Fibroblast of skin of abdomen (primary cell): ENCODE measurements around the gene NPAS2. TPM values are rescaled to one million over a fixed set of nuclear protein-coding genes. Genes with fewer than 3 reads are reported as not detected.
A peak's percentile ranks its signal among the peaks of the same experiment; 100 is the strongest.

ENCODE experiments used
- DNase-seq: peaks from one replicate; pipeline ENCODE4 v3.0.0-alpha.2; 2013
- polyA plus RNA-seq, 2 experiments: library from polyadenylated mRNA; unstranded; fragments of 120-200 nt; gene quantifications; one replicate each; pipeline ENCODE4 v1.2.1, GENCODE V29; 2013; ENCODE audit not compliant: insufficient read length in 2 of 2

NPAS2 gene, protein sequence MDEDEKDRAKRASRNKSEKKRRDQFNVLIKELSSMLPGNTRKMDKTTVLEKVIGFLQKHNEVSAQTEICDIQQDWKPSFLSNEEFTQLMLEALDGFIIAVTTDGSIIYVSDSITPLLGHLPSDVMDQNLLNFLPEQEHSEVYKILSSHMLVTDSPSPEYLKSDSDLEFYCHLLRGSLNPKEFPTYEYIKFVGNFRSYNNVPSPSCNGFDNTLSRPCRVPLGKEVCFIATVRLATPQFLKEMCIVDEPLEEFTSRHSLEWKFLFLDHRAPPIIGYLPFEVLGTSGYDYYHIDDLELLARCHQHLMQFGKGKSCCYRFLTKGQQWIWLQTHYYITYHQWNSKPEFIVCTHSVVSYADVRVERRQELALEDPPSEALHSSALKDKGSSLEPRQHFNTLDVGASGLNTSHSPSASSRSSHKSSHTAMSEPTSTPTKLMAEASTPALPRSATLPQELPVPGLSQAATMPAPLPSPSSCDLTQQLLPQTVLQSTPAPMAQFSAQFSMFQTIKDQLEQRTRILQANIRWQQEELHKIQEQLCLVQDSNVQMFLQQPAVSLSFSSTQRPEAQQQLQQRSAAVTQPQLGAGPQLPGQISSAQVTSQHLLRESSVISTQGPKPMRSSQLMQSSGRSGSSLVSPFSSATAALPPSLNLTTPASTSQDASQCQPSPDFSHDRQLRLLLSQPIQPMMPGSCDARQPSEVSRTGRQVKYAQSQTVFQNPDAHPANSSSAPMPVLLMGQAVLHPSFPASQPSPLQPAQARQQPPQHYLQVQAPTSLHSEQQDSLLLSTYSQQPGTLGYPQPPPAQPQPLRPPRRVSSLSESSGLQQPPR
- 60.7 TPM for polyA plus RNA-seq (2013, experiment 1 of 2; ENCODE audit: insufficient read length)
- 57.8 TPM for polyA plus RNA-seq (2013, experiment 2 of 2; ENCODE audit: insufficient read length)

DNA sequence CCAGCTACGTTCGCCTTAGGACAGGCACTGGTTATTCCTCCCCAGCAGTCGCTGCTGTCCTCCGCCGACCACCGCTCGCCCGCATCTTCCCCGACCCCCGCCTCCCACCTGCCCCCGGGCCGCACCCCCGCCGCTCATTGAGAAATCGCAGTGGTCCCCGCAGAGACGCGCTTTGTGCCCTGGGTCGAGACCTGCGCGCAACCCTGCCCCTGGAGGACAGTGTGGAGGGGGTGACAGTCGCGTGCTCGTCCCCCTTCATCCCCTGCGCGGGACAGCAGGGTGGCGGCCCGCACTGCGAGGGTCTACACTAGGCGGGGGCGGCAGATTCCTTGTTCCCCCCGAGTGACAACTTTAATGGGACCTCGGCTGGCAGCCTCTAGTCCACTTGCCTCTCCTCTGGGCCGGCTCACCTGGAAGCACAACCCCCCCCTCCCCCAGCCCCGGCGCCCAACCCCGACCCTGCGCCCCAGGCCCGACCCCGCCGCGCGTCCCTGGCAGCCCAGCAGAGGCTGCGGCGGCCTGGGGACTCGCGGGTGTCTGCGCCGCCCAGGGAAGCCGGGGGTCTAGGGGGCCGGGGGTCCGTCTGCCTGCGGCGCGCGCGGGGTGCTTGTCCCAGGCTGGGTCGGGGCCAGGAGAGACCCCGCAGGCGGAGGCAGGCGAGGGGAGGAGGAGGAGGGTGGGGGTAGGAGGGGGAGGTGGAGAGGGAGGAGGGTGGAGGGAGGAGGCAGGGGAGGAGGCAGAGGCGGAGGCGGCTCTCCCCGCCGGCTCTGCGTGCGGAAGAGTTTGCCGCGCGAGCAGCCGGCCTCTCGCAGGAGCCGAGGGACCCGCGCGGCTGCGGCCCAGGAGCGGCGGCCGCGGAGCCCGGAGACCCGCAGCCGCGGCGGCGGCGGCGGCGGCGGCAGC lies at the start of gene NPAS2:
Gene NPAS2 (plus strand): TSS at position 770 of the 903 bp plus-strand sequence. CDS start 84,616 bp downstream, outside the sequence.
- peak; percentile 63 for DNase-seq

DNA sequence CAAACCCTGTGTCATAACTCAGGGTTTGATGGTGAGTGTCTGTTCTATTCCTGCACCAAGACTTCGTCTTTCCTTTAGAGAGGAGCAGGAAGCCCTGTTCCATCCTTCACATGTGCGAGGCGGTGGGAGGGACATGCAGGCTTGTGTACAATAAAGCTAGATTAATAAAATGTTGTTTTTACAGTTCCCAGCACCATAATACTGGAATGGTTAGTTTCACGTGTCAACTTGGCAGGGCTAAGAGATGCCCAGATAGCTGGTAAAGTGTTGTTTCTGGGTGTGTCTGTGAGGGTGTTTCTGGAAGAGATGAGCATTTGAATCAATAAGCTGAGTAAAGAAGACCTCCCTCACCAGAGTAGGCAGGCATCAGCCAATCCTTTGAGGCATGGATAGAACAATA lies 48.8 kb upstream of the NPAS2 start:
- no peak for DNase-seq

DNA sequence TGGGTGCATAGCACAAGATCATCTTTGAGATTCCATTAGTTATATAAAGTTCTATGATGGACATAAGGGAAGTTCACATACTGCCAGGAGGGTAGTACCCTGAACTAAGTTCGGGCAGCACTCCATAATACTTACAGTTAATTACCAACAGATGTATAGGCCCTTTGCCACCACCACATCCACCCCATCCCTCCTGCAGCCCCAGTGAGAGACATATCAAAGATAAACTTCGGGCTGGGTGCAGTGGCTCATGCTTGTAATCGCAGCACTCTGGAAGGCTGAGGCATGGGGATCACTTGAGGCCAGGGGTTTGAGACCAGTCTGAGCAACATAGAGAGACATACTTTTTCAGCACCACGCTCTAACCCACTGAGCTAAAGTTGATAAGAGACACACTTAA lies 46.4 kb upstream of the NPAS2 start:
- peak; percentile 59 for DNase-seq

DNA sequence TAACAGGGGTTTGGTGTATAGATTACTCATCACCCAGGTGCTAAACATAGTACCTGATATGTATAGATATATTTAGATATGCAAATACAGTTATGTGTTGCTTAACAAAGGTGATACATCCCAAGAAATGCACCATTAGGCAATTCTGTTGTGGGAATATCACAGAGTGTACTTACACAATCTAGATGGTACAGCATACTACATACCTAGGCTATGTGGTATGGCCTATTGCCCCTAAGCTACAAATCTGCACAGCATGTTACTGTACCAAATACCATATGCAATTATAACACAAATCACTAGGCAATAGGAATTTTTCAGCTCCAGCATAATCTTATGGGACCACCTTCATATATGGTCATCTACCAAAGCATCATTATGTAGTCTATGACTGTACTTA lies 43.5 kb upstream of the NPAS2 start:
- no peak for DNase-seq

DNA sequence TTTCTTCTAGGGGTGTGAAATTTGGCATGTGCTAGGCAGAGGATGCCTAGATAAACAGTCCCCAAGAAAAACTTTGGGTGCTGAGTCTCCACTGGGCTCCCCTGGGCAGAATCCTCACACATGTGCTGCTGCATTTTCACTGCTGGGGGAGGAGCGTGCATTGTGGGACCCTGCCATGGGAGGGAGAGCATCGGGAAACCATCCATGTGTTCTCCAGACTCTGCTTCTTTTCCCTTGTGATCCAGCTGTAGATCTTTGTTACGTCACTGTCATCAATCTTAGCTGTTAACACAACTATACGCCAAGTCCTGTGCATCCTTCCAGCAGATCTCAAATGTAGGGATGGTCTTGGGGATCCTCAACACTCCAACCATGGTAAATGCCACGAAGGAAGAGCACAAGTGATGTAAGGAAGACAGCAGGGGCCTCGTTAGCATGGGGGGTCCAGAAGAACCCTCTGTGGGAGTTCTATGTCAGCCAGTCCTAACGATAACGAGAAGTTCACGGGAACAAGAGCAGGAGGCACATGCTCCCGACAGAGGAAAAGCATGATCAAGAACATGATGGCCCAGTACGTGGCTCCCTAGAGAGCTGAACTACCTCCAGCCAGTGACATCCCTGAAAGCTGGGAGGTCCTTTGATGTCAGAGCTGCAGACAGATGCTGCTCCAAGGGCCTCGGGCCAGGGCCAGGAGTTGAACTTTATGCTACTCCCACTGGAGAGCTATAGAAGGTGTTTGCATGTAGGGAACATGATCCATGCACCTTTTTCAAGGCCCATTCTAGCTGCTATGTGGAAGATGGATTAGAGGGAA lies 41.1 kb upstream of the NPAS2 start:
- peak; percentile 61 for DNase-seq

DNA sequence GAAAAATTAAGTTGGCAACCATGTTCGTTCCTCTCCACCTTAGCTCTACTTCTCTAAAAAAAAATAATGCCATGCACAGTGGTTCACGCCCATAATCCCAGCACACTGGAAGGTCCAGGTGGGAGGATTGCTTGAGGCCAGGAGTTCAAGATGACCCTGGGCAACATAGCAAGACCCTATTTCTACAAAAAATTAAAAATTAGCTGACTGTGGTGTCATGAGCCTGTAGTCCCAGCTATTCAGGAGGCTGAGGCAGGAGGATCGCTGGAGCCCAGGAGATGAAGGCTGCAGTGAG lies 40.1 kb upstream of the NPAS2 start:
- DNase-seq = no peak

DNA sequence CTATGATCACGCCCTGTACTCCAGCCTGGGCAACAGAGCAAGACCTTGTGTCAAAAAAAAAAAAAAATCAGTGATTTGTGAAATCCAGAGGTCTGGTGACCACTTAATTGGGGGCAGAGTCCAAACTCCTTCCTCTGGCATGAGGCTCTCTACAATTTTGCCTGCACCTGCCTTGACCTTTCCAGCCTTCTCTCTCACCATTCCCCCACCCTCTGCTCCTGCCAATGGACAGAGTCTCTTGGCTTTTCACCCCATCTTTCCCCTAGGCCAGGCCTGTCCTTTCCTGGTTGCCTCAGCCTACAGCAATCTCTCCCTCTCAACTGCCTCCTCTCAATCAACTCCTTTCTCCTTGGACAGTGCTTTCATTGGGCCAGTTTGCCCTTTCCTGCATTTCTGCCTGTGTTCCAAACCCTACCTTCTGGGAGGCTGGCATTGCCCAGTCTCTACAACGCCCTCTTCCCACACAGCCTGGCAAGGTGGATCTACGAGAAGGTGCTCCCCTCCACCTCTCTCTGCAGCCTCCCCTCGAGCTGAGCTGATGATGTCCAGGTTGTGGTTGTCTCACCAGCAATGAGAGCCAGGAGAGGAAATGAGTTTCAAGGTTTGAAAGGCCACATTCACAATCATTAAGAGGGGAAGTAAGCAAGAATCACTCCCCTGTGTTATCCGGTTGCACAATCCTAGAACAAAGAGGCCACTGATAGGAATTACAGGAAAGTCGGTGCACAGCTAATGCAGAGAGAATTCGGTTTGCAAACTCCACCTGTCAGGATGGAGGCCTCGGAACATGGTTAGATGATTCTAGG lies 39.5 kb upstream of the NPAS2 start:
- DNase-seq = no peak

DNA sequence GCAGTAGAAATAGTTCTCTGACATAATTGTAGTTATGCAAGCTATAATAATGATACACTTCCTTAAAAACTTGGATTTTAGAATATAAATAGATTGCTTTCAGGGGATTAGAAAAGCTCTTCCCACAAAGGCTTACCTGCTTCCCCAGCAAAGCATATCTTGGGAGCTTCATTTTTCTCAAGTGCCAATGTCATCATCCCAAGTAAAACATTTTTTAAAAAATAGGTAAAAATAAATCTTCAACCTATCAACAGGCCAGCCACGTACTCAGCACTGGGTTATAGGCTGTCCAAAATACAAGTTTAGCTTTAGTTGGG lies 39.0 kb upstream of the NPAS2 start:
- no peak for DNase-seq

DNA sequence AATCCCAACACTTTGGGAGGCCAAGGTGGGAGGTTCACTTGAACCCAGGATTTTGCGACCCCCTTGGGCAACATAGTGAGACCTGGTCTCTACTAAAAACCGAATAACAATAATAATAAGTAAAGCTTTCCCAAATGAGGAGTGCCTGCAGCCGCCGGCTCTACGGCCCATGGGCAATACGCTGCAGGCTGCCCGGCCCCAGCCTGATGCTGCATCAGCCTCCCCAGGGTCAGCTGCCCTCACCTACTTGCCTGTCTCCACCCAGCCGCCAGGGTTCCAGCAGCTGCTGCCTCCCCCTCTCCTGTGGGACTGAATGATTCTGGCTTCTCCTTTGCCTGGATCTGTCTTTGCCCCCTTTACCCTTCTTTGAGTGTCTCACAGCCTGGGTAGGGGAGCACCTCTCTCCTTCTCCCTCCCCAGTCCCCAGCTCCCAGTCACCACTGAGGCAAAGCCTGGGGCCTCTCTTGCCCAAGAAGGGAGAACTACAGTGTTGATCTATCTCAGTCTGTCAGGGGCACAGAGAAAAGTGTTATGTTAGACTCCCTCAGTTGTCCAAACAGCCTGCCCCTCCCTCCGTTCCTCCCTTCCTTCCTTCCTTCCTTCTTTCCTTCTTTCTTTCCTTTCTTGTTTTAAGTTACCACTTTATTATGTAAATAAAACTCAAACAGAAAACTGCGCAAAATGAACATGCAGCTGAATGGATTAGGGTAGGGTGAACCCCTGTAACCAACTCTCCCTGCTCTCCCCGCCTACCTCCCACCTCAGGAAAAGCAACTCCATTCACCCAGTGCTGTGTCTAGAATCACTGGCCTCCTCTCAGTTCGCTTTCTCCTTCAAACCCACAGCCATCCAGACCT lies 38.2 kb upstream of the NPAS2 start:
- DNase-seq = no peak

DNA sequence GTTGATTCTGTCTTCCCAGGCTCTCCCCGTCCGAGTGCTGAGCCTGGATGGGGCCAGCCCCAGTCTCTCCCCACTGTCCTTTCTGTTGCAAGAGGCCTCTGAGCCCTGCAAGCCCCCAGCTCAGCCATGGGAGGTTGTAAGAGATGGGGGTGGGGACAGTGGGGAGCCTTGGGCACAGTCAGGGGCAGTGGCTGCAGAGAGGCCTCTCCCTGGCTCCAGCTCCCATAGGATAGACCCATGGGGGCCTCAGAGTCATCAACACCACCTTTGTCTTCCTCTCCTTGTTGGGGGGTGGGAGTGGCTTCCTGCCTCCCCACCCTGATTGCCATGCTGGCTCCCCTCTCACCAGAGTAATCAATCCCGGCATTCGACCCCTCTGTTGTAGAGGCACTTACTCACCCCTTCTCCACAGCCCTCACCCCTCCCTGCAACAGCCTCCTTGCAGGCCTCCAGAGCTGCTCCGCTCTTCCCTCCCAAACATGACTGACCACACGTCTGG lies 37.5 kb upstream of the NPAS2 start:
- no peak for DNase-seq

DNA sequence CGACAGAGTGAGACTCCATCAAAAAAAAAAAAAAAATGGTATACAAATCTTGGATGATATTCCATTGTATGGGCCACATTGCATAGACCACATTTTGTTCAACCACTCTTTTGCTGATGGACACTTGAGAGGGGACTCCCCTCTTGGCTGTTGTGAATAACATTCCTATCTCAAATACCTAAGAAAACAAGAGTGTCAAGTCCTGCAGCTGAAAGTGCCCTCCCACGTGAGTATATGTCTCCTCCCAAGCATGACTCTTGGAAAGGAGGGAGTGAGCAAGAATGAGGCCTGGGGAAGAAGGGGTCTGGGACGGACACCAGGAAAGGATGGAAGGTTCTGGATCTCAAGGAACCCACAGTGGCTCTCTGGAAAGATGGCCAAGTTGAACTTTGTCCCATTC lies 36.0 kb upstream of the NPAS2 start:
- no peak for DNase-seq

DNA sequence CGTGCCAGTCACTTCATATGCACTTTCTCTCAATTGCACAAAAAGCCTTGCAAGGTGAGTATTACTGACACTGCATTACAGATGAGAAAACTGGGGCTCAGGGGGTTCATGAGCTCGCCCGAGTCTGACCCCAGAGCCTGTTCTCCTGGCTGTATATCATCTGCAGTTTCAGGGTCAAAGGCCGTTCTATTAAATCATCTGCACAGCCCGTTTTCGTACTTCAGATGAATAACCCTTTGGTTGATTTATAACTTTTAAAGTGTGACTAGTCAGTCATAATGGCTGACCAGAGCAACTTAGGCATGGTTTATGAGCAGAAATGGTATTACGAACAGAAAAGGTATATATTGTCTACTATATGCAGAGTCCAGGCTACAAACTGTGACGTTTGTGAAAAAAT lies 35.3 kb upstream of the NPAS2 start:
- no peak for DNase-seq

DNA sequence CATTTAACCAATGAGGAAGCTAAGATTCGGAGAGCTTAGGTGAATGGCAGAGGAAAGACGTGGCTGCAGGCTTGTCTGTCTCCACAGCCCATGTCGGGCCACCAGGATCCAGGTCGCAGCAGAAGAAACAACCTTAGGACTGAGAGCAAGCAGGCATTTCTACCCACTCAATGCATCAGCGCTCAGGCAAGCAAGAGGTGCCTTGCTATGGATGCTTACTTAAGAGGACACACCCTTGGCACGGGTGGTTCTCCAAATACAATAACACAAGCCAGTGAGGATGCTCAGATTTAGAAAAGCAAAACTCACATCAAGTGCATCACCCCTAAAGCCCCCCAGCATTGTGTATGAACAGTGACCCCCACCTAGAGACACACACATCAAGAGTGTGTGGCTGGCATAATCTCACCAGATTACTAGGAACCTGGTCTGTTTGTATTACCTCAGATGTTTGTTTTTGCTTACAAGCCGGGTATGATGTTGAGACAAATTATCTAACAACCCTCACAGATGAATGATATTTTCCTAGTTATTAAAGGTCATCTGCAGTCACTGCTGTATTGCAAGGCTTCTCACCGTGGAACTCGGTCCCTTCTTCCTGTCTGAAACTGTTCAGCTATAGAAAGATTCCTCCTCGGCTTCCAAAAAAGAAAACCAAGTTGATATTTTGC lies 34.2 kb upstream of the NPAS2 start:
- no peak for DNase-seq

DNA sequence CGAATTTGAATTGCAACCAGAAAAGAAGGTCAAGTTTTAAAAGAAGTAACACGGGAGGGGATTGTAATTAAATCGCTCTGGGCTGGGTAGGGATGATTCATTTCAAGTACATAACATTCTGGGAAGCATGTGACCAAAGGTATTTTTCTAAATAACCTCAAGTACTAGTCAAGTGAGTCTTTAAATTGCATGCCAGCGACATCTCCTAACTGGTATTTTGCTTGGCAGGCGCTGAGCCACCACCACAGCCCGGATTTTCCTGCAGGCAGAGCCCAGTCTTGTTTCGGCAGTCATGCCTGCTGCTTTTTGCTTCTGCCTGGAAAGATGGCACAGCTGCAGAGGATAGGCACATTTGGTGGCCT lies 33.7 kb upstream of the NPAS2 start:
- peak; percentile 84 for DNase-seq

DNA sequence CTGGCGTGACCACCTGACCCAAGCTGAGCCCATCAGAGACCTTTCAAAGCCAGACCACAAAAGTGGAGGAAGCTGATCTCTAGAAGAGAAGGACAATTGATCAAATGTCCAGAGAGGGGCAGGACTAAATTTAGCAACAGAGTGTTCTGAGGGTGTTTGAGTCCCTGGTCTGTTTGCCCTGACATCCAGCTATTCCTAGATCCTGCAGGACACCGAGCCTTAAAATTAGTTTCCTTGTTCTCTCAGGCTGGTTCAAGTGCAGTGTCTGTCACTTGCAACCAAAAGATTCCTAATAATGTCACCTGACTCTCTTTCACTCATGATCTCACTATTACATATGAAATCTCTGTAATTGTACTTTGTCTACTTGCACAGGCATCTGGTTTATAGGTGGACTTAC lies 33.0 kb upstream of the NPAS2 start:
- no peak for DNase-seq

DNA sequence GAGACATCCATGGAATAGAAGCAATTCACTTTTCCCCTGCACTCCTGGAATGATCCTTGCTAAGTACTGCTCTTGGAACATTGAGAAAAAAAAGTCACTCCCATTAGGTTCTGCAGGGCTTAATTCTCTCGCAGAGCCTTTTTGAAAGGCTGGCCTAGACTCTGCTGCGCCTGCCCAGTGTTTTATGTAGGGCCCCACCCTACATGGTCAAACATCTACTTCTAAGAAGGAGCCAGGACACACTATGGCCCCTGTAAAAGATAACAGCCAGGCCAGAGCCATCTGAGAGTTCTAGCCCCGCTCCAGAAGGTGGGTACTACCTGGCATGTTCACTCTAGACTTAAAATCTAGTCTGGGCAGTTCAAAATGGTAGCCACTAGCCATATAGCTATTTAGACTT lies 30.6 kb upstream of the NPAS2 start:
- no peak for DNase-seq

DNA sequence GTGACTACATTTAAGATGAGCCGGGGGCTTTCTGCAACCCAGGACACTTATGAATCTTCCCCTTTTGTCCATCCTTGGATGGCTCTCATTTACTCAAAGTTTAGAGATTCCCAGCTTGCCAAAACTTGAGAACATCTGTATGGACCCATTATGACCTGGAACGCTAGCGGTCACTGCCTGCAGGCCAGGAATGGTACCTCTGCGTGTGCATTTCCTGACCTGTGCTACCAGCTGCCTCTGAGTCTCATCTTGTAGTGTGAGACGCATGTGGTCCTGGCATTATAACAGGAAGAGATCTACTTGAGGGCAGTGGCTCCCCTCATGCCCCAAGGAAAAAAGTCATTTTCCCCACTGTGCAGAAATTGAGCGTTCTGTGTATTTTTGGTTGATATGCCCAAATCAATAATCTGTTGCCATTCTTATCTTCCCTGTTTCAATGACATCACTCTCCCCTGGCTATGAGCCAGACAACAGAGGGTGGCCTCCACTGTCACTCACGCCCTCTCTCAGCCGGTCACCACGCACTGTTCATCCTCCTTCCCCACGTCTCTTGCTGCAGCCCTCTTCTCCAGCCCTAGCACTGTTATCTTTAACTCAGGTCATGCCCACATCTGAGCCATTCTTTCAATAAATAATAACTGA lies 28.5 kb upstream of the NPAS2 start:
- no peak for DNase-seq

DNA sequence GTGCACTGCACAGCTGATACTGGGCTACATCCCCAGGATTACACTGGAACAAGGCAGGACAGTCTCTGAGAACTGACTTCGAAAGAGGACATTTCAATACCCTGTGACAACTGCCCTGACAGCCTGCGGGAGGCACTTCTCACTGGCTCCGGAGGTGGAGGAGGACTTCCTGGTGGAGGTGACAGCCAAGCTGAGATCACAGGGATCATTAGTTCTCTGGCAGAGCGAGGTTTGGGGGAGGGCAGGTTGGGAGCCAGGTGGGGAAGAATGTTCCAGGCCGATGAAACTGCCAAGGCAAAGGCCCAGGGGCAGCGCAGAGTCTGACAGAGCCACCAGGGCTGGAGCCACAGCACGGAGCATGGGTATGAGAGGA lies 28.0 kb upstream of the NPAS2 start:
- DNase-seq = no peak

DNA sequence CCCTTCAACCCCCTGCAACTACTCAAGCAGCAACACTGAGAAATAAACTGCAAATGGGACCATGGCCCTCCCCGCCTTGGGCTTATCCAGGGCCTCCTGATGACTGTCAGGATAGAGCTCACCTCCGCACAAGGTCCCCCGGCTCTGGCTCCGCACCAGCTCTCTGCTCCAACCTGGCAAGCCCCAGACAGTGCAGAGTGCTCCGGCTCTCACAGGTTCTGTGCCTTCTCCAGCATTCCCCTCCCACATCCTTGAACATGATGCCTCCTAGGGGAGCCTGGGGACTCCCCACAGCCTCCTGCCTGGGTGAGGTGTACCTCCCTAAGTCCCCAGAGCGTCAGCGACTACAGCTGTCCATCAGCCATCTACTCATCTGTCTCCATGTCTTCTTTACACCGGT lies 26.7 kb upstream of the NPAS2 start:
- DNase-seq = no peak
